NCI-H2107 treated with DMSO at 0.1 percent for 48 hours (cell line): Measurements from ENCODE around the gene TMEM181.
A peak's percentile ranks its signal among the peaks of the same experiment; 100 is the strongest.

Experiments
- DNase-seq: peaks from one replicate; lab custom pipeline; 2025; ENCODE audit not compliant: unreplicated experiment; lab: John Stamatoyannopoulos, UW

TMEM181 gene

GRCh38 chr6:158561938-158562337 lies 2.0 kb downstream of the TMEM181 start:
- DNase-seq, result no peak

GRCh38 chr6:158564243-158565121 lies 4.6 kb downstream of the TMEM181 start:
- DNase-seq, result no peak

- no peak for DNase-seq
These were observed 5.2 kb downstream of the TMEM181 start for GRCh38 chr6:158565122-158565429.

- no peak for DNase-seq
These were observed 5.7 kb downstream of the TMEM181 start for GRCh38 chr6:158565482-158566040.

- no peak for DNase-seq
These were observed 6.4 kb downstream of the TMEM181 start for GRCh38 chr6:158566207-158566818.

- no peak for DNase-seq
These were observed 7.3 kb downstream of the TMEM181 start for GRCh38 chr6:158567152-158567551.

GRCh38 chr6:158567871-158568401 lies 8.0 kb downstream of the TMEM181 start:
- no peak for DNase-seq

- DNase-seq, result no peak
These were observed 8.7 kb downstream of the TMEM181 start for GRCh38 chr6:158568549-158568948.

- DNase-seq, result no peak
These were observed 9.1 kb downstream of the TMEM181 start for GRCh38 chr6:158569036-158569435.

- peak; percentile 62 for DNase-seq
These were observed 10.7 kb downstream of the TMEM181 start for GRCh38 chr6:158570681-158570962.

GRCh38 chr6:158571826-158572652 lies 12.1 kb downstream of the TMEM181 start:
- DNase-seq, result no peak

- DNase-seq, result no peak
These were observed 13.0 kb downstream of the TMEM181 start for GRCh38 chr6:158572653-158573541.

- DNase-seq, result no peak
These were observed 13.6 kb downstream of the TMEM181 start for GRCh38 chr6:158573542-158573931.

- no peak for DNase-seq
These were observed 14.9 kb downstream of the TMEM181 start for GRCh38 chr6:158574800-158575199.

- no peak for DNase-seq
These were observed 15.7 kb downstream of the TMEM181 start for GRCh38 chr6:158575550-158575949.

GRCh38 chr6:158584236-158584651 lies 24.4 kb downstream of the TMEM181 start:
- no peak for DNase-seq

- no peak for DNase-seq
These were observed 26.8 kb downstream of the TMEM181 start for GRCh38 chr6:158586652-158587051.

GRCh38 chr6:158589366-158589765 lies 29.5 kb downstream of the TMEM181 start:
- no peak for DNase-seq

- DNase-seq, result no peak
These were observed 31.4 kb downstream of the TMEM181 start for GRCh38 chr6:158591134-158591809.

- no peak for DNase-seq
These were observed 31.9 kb downstream of the TMEM181 start for GRCh38 chr6:158591810-158592209.
